Keratinocyte (primary cell): ENCODE measurements around the gene ANTXRL. TPM values are rescaled to one million over a fixed set of nuclear protein-coding genes. Genes with fewer than 3 reads are reported as not detected.

Source experiments
- DNase-seq: peaks from one replicate; pipeline ENCODE4 v3.0.0-alpha.2; 2011; ENCODE audit warnings: low read depth, missing footprints, low spot score
- FAIRE-seq: peaks from 2 replicates; lab custom pipeline; 2011; peaks lifted over from hg19 to GRCh38; lab: Jason Lieb, UNC
- H2AFZ ChIP-seq: 2 replicates; pipeline ENCODE4 v1.6.0; 2012; ENCODE audit warnings: low read length, control low read depth, inconsistent platforms; ENCODE audit not compliant: control insufficient read depth
- H3K27ac ChIP-seq: 2 replicates; pipeline ENCODE4 v1.5.1; 2011; ENCODE audit warnings: low read length; ENCODE audit not compliant: control insufficient read depth, insufficient read depth
- H3K27me3 ChIP-seq: 3 replicates; pipeline ENCODE4 v1.6.0; 2011; ENCODE audit warnings: low read length; ENCODE audit not compliant: control insufficient read depth, insufficient read depth; ENCODE audit errors: extremely low read depth
- H3K36me3 ChIP-seq, 2 experiments: 2 replicates in 1 of 2; 3 replicates in 1 of 2; pipeline ENCODE4 v1.5.1; 2011; ENCODE audit warnings: low read length in 2 of 2, mild to moderate bottlenecking in 1 of 2; ENCODE audit not compliant: control insufficient read depth in 2 of 2, insufficient read depth in 2 of 2; ENCODE audit errors: extremely low read depth in 1 of 2
- H3K4me1 ChIP-seq: 3 replicates; pipeline ENCODE4 v1.5.1; 2011; ENCODE audit warnings: low read length; ENCODE audit not compliant: control insufficient read depth, insufficient read depth; ENCODE audit errors: extremely low read depth
- H3K4me2 ChIP-seq: 3 replicates; pipeline ENCODE4 v1.6.0; 2011; ENCODE audit warnings: low read depth, low read length; ENCODE audit not compliant: control insufficient read depth, insufficient read depth; ENCODE audit errors: extremely low read depth
- H3K4me3 ChIP-seq, 3 experiments: fragments of 200-600 bp in 1 of 3; sonication (generic) in 1 of 3; 2 replicates in 2 of 3; 3 replicates in 1 of 3; pipeline ENCODE4 v1.5.1; 2011 to 2016; ENCODE audit warnings: low read length in 3 of 3, mild to moderate bottlenecking in 3 of 3, control low read depth in 2 of 3, inconsistent platforms in 1 of 3, low read depth in 1 of 3, mixed read lengths in 1 of 3, mixed run types in 1 of 3, moderate library complexity in 1 of 3; ENCODE audit not compliant: control insufficient read depth in 2 of 3, insufficient read depth in 2 of 3; ENCODE audit errors: extremely low read depth in 1 of 3
- H3K79me2 ChIP-seq: 2 replicates; pipeline ENCODE4 v1.6.0; 2012; ENCODE audit warnings: low read length; ENCODE audit not compliant: control insufficient read depth, insufficient read depth
- H3K9ac ChIP-seq: 3 replicates; pipeline ENCODE4 v1.6.0; 2011; ENCODE audit warnings: low read length; ENCODE audit not compliant: control insufficient read depth, insufficient read depth; ENCODE audit errors: extremely low read depth
- H3K9me1 ChIP-seq: 3 replicates; pipeline ENCODE4 v1.6.0; 2011; ENCODE audit warnings: low read length; ENCODE audit not compliant: control insufficient read depth, insufficient read depth; ENCODE audit errors: extremely low read depth
- H3K9me3 ChIP-seq: 2 replicates; pipeline ENCODE4 v1.5.1; 2012; ENCODE audit warnings: low read depth, low read length; ENCODE audit not compliant: control insufficient read depth
- H4K20me1 ChIP-seq: 3 replicates; pipeline ENCODE4 v1.6.0; 2011; ENCODE audit warnings: low read length; ENCODE audit not compliant: control insufficient read depth, insufficient read depth; ENCODE audit errors: extremely low read depth
- CTCF ChIP-seq, 3 experiments: IDR thresholded peaks in 1 of 3; conservative IDR thresholded peaks in 1 of 3; optimal IDR thresholded peaks in 1 of 3; 2 replicates in 2 of 3; 3 replicates in 1 of 3; pipeline versions ENCODE3 to v1.5.1; 2011; ENCODE audit warnings: low read length in 3 of 3, mild to moderate bottlenecking in 3 of 3, moderate library complexity in 2 of 3, control low read depth in 1 of 3, inconsistent platforms in 1 of 3; ENCODE audit not compliant: insufficient read depth in 2 of 3; ENCODE audit errors: extremely low read depth in 1 of 3
- EZH2 ChIP-seq: IDR thresholded peaks from one replicate; pipeline ENCODE4 v1.6.1; 2012; ENCODE audit warnings: inconsistent platforms, mild to moderate bottlenecking, low read length, moderate library complexity
- dilution Hi-C: fragments of 300-500 bp; cut with MboI; formaldehyde crosslinking; loops from one replicate; pipeline ENCODE4 v1.7.0; 2020; ENCODE audit warnings: low sequenced_read_pairs; ENCODE audit not compliant: extremely low pct_ligation_motif_present
- polyA plus RNA-seq, 5 experiments: library from polyadenylated mRNA; depleted of rRNA in 3 of 5; stranded (reverse) in 3 of 5; stranded (forward) in 1 of 5; unstranded in 1 of 5; fragments of >200 nt; gene quantifications; 1 replicate in 1 of 5; 2 replicates in 3 of 5; 3 replicates in 1 of 5; pipeline versions ENCODE4 v1.2.1 to v1.2.3, GENCODE V29; 2011 to 2012; ENCODE audit warnings: missing spikeins in 2 of 5, low read depth in 1 of 5, low replicate concordance in 1 of 5

The ANTXRL gene
- polyA plus RNA-seq, 1 donor (not counting 4 experiments of a cell fraction or from before 2014, with no cell fraction given): not detected

- Histone ChIP-seq H3K4me2 (no peak overlapping the region), H3K9me1 (no peaks in the 10 kb centered on the region), H4K20me1 (no peaks in the 10 kb centered on the region), H3K27ac (no peak overlapping the region), H3K79me2 (no peaks in the 10 kb centered on the region), H3K4me3 (no peak overlapping the region), H3K4me1 (no peaks in the 10 kb centered on the region), H3K9ac (no peak overlapping the region), H3K27me3 (no peaks in the 10 kb centered on the region), H3K36me3 (no peaks in the 10 kb centered on the region), H3K9me3 (no peaks in the 10 kb centered on the region), H2AFZ (no peak overlapping the region)
- TF ChIP-seq EZH2 (no peak), CTCF (optimal IDR thresholded peaks at IDR 0.05 in 1 of 3, IDR thresholded peaks at IDR 0.05 in 1 of 3, conservative IDR thresholded peaks at IDR 0.05 in 1 of 3; ENCODE audit: extremely low read depth in 1 of 3, insufficient read depth in 2 of 3, low read length in 3 of 3) (no peak)
- dilution Hi-C loops: no loop called here
- DNase-seq (no peak), FAIRE-seq (no peak)
Measured at GRCh38 chr10:46290101-46290886, 3.5 kb downstream of the ANTXRL start.

- TF ChIP-seq EZH2: no peak
- no peak for TF ChIP-seq CTCF (optimal IDR thresholded peaks at IDR 0.05 in 1 of 3, IDR thresholded peaks at IDR 0.05 in 1 of 3, conservative IDR thresholded peaks at IDR 0.05 in 1 of 3; ENCODE audit: extremely low read depth in 1 of 3, insufficient read depth in 2 of 3, low read length in 3 of 3)
- dilution Hi-C loops: no loop called here
- H3K27me3 ChIP-seq: no peaks in the 10 kb centered on the region
- no peak overlapping the region for H3K9ac ChIP-seq
- FAIRE-seq: no peak
- no peak overlapping the region for H2AFZ ChIP-seq
- no peak overlapping the region for H3K4me2 ChIP-seq
- H3K4me3 ChIP-seq: no peak overlapping the region
- no peaks in the 10 kb centered on the region for H3K79me2 ChIP-seq
- no peaks in the 10 kb centered on the region for H3K36me3 ChIP-seq
- H3K4me1 ChIP-seq: no peaks in the 10 kb centered on the region
- no peaks in the 10 kb centered on the region for H3K9me3 ChIP-seq
- DNase-seq: no peak
- no peaks in the 10 kb centered on the region for H4K20me1 ChIP-seq
- no peaks in the 10 kb centered on the region for H3K9me1 ChIP-seq
- H3K27ac ChIP-seq: no peak overlapping the region
Measured at GRCh38 chr10:46291817-46292572, 5.2 kb downstream of the ANTXRL start.
